Prostate gland (tissue), 2 donors: ENCODE results near the gene TCF7.

ENCODE experiments used
- CTCF ChIP-seq, 4 experiments: fragments of 200-600 bp in 2 of 4; fragments of 450-650 bp in 2 of 4; sonication (generic) in 2 of 4; IDR thresholded peaks; 1 replicate in 3 of 4; 2 replicates in 1 of 4; pipeline ENCODE4 v1.5.1; 2016 to 2019; ENCODE audit warnings: antibody characterized with exemption in 4 of 4, mild to moderate bottlenecking in 2 of 4, moderate library complexity in 2 of 4
- POLR2AphosphoS5 ChIP-seq: sonication (generic); formaldehyde crosslinking; IDR thresholded peaks from one replicate; pipeline ENCODE4 v1.6.1; 2017; ENCODE audit warnings: antibody characterized with exemption

- TF ChIP-seq POLR2AphosphoS5 (no peak), CTCF (IDR thresholded peaks at IDR 0.05) (no peak)
Observed at GRCh38 chr5:134127988-134128647, 13.6 kb downstream of the TCF7 start.
